A549 (cell line): Measurements from ENCODE around the gene ACAP1. TPM values are rescaled to one million over a fixed set of nuclear protein-coding genes. Genes with fewer than 3 reads are reported as not detected.
"Not testable (repeated sequence)": the region's sequence is repeated elsewhere in the genome, so short reads cannot be mapped to it uniquely, and the experiment has no call there.

Experiments
- ATAC-seq, 2 experiments: fragments of 200-7000 bp in 1 of 2; fragments of >200 bp in 1 of 2; cut with Nextera tagmentation in 1 of 2; cut with Tn5 transposase in 1 of 2; 3 replicates each; pipeline versions ENCODE4 v1.8.0 to v1.9.1; 2018 to 2020; ENCODE audit warnings: mild to moderate bottlenecking in 1 of 2, moderate library complexity in 1 of 2
- CTCF ChIA-PET: fragments of 300-600 bp; sonication (Branson Sonifier 250); formaldehyde crosslinking; extraction: SDS; loops from one replicate; lab custom pipeline; 2021; ENCODE audit warnings: antibody characterized with exemption, inconsistent platforms; lab: Yijun Ruan, JAX
- POLR2A ChIA-PET: fragments of 350-600 bp; formaldehyde crosslinking; extraction: SDS; loops from one replicate; lab custom pipeline; 2021; ENCODE audit warnings: antibody characterized with exemption, inconsistent platforms; lab: Yijun Ruan, JAX
- DNase-seq, 2 experiments: peaks; one replicate each; pipeline versions ENCODE4 v3.0.0 to v3.0.0-alpha.2; 2011 to 2016; ENCODE audit warnings: low read depth in 1 of 2, low spot score in 1 of 2
- FAIRE-seq: peaks from 2 replicates; lab custom pipeline; 2011; peaks lifted over from hg19 to GRCh38; lab: Jason Lieb, UNC
- H3K27ac ChIP-seq, 2 experiments: fragments of >200 bp; sonication (Bioruptor Twin); formaldehyde crosslinking; 3 replicates each; pipeline ENCODE4 v1.5.1; 2016 to 2017
- H3K4me1 ChIP-seq: fragments of >200 bp; sonication (Bioruptor Twin); formaldehyde crosslinking; 3 replicates; pipeline ENCODE4 v1.6.1; 2016
- H3K4me2 ChIP-seq: fragments of >200 bp; sonication (Bioruptor Twin); formaldehyde crosslinking; 3 replicates; pipeline ENCODE4 v1.6.1; 2016
- H3K4me3 ChIP-seq: fragments of >200 bp; sonication (Bioruptor Twin); formaldehyde crosslinking; 3 replicates; pipeline ENCODE4 v1.5.1; 2016
- H3K9me3 ChIP-seq: fragments of >200 bp; sonication (Bioruptor Twin); formaldehyde crosslinking; 3 replicates; pipeline ENCODE4 v1.6.1; 2016
- CBX2 ChIP-seq: fragments of 200-600 bp; sonication (generic); IDR thresholded peaks from 2 replicates; pipeline ENCODE4 v1.6.1; 2016; ENCODE audit warnings: low read depth, mild to moderate bottlenecking, borderline replicate concordance
- CEBPB ChIP-seq, 2 experiments: fragments of >200 bp in 1 of 2; sonication (Bioruptor Twin) in 1 of 2; formaldehyde crosslinking in 1 of 2; IDR thresholded peaks; 2 replicates each; pipeline ENCODE4 v1.6.1; 2012 to 2016
- CHD4 ChIP-seq: fragments of 200-600 bp; sonication (generic); IDR thresholded peaks from 2 replicates; pipeline ENCODE4 v1.6.1; 2016; ENCODE audit warnings: antibody characterized with exemption, mild to moderate bottlenecking, borderline replicate concordance
- EHF ChIP-seq: fragments of 250-450 bp; sonication (Bioruptor Pico); IDR thresholded peaks from 2 replicates; pipeline ENCODE4 v1.5.0; 2020; ENCODE audit warnings: mild to moderate bottlenecking
- ESRRA ChIP-seq: fragments of 150-350 bp; IDR thresholded peaks from 2 replicates; pipeline ENCODE4 v1.6.1; 2014; ENCODE audit warnings: mild to moderate bottlenecking, low read length, borderline replicate concordance
- KDM1A ChIP-seq: fragments of 200-600 bp; sonication (generic); IDR thresholded peaks from 2 replicates; pipeline ENCODE4 v1.6.1; 2016; ENCODE audit warnings: low read depth, mild to moderate bottlenecking
- KDM5A ChIP-seq: fragments of 200-600 bp; sonication (generic); IDR thresholded peaks from 2 replicates; pipeline ENCODE4 v1.6.1; 2016; ENCODE audit warnings: antibody characterized with exemption, mild to moderate bottlenecking
- MAFK ChIP-seq: fragments of 450-650 bp; IDR thresholded peaks from 2 replicates; pipeline ENCODE4 v1.6.1; 2014; ENCODE audit not compliant: partially characterized antibody
- MAZ ChIP-seq: fragments of 150-350 bp; IDR thresholded peaks from 2 replicates; pipeline ENCODE4 v1.6.1; 2014; ENCODE audit warnings: antibody characterized with exemption, low read depth, low read length, borderline replicate concordance
- RFX5 ChIP-seq: fragments of 450-650 bp; IDR thresholded peaks from 2 replicates; pipeline ENCODE4 v1.7.1; 2014; ENCODE audit warnings: antibody characterized with exemption, mild to moderate bottlenecking, moderate library complexity
- WGBS: methylation state at CpG from one replicate; pipeline ENCODE4 v1.1.6; 2017; ENCODE audit errors: missing lambda C conversion rate; 5-methylcytosine and 5-hydroxymethylcytosine counted together
- polyA plus RNA-seq, 4 experiments: library from polyadenylated mRNA; depleted of rRNA in 3 of 4; stranded (reverse); fragments of >200 nt; fragmentation: RNase III in 1 of 4; extraction: RNeasy Plus Mini Kit Qiagen cat#74134 plus additional on column Dnase treatment in 1 of 4; gene quantifications; 2 replicates in 3 of 4; 3 replicates in 1 of 4; pipeline ENCODE4 v1.2.3, GENCODE V29; 2011 to 2017
- TF ChIP-seq, protein P1 (sequence below): fragments of 200-600 bp; sonication (generic); IDR thresholded peaks from 2 replicates; pipeline ENCODE4 v1.6.1; 2016; ENCODE audit warnings: antibody characterized with exemption, mild to moderate bottlenecking, moderate library complexity
- TF ChIP-seq, protein P2 (sequence below): IDR thresholded peaks from 2 replicates; pipeline ENCODE4 v1.6.1; 2012; ENCODE audit warnings: low read depth, borderline replicate concordance
- TF ChIP-seq, protein P3 (sequence below): IDR thresholded peaks from 2 replicates; pipeline ENCODE4 v1.6.1; 2012

ACAP1 gene
- polyA plus RNA-seq, 2 of the 4 experiments (the other 2 are of a cell fraction) = 0.41 to 1.3 TPM

DNA sequence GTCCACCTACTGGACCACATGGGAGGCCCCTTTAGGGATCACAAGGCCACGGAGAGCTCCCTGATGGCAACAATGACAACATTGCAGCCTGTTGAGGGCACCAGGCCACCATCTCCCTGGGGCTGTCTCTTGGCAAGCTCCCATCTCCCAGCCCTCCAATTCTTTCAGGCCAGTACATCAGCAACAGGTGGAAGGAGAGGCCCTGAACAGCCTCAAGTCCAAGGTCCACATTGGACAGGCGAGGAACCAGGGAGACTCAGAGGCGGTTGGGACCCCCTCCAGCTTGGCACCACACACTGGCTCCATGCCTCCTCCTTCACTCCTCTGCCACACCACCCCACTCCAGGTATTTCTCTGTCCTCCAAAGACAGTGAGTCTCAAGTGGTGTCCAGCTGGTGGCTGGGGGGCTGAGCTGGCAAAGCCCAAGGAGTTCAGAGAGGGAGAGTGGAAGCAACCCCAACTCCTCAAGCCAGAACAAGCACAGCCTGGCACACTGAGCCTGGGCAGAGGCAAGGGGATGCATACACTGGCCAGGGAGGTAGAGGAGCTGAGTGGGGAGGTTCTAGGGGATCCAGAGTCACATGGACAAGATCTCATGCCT is 1.3 kb upstream of the ACAP1 start:
- WGBS = 75% methylated on average over 3 of the region's 3 CpGs
- no peak overlapping the region for H3K4me2 ChIP-seq
- TF ChIP-seq MAZ (no peak), CBX2 (no peak), KDM5A (no peak), CHD4 (no peak), CEBPB (IDR thresholded peaks at IDR 0.05) (no peak), EHF (CRISPR knock-in tag) (no peak), RFX5 (no peak), KDM1A (no peak), MAFK (no peak), ESRRA (no peak)
- TF ChIP-seq, protein P1, sequence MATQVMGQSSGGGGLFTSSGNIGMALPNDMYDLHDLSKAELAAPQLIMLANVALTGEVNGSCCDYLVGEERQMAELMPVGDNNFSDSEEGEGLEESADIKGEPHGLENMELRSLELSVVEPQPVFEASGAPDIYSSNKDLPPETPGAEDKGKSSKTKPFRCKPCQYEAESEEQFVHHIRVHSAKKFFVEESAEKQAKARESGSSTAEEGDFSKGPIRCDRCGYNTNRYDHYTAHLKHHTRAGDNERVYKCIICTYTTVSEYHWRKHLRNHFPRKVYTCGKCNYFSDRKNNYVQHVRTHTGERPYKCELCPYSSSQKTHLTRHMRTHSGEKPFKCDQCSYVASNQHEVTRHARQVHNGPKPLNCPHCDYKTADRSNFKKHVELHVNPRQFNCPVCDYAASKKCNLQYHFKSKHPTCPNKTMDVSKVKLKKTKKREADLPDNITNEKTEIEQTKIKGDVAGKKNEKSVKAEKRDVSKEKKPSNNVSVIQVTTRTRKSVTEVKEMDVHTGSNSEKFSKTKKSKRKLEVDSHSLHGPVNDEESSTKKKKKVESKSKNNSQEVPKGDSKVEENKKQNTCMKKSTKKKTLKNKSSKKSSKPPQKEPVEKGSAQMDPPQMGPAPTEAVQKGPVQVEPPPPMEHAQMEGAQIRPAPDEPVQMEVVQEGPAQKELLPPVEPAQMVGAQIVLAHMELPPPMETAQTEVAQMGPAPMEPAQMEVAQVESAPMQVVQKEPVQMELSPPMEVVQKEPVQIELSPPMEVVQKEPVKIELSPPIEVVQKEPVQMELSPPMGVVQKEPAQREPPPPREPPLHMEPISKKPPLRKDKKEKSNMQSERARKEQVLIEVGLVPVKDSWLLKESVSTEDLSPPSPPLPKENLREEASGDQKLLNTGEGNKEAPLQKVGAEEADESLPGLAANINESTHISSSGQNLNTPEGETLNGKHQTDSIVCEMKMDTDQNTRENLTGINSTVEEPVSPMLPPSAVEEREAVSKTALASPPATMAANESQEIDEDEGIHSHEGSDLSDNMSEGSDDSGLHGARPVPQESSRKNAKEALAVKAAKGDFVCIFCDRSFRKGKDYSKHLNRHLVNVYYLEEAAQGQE = no peak
- TF ChIP-seq, protein P2, sequence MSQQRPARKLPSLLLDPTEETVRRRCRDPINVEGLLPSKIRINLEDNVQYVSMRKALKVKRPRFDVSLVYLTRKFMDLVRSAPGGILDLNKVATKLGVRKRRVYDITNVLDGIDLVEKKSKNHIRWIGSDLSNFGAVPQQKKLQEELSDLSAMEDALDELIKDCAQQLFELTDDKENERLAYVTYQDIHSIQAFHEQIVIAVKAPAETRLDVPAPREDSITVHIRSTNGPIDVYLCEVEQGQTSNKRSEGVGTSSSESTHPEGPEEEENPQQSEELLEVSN = no peak
- TF ChIP-seq, protein P3, sequence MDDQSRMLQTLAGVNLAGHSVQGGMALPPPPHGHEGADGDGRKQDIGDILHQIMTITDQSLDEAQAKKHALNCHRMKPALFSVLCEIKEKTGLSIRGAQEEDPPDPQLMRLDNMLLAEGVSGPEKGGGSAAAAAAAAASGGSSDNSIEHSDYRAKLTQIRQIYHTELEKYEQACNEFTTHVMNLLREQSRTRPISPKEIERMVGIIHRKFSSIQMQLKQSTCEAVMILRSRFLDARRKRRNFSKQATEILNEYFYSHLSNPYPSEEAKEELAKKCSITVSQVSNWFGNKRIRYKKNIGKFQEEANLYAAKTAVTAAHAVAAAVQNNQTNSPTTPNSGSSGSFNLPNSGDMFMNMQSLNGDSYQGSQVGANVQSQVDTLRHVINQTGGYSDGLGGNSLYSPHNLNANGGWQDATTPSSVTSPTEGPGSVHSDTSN = no peak
- CTCF ChIA-PET = interaction anchor here (0.9 to 23.9 kb wide), 10 partner anchors 4 to 290 kb away, joined by 3 to 433 read pairs (median 6); partner anchors contain the start of genes ACAP1, KCTD11, NEURL4 and SLC2A4
- POLR2A ChIA-PET = no interaction called here
- no peaks in the 10 kb centered on the region for H3K9me3 ChIP-seq
- no peak for ATAC-seq
- H3K4me3 ChIP-seq = no peak overlapping the region
- FAIRE-seq = no peak
- no peak overlapping the region for H3K27ac ChIP-seq
- no peak for DNase-seq
- H3K4me1 ChIP-seq = peaks cover 6% of the 10 kb centered on the region; the same call in 1 of the 3 replicates

DNA sequence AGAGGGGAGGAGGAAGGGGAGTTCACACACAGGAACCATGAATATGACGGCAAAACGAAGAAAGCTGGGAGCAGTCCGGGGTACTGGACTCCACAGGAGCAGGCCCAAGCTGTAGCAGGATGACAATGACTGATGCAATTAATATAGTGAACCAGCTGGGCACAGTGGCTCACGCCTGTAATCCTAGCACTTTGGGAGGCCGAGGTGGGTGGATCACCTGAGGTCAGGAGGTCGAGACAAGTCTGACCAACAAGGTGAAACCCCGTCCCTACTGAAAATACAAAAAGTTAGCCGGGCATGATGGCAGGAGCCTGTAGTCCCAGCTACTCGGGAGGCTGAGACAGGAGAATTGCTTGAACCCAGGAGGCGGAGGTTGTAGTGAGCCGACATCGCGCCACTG is 564 bp upstream of the ACAP1 start:
- H3K27ac ChIP-seq, ATAC-seq, POLR2A ChIA-PET, H3K4me3 ChIP-seq, H3K9me3 ChIP-seq, H3K4me1 ChIP-seq, FAIRE-seq, H3K4me2 ChIP-seq, DNase-seq: not testable (repeated sequence)
- CTCF ChIA-PET = interaction anchor here (0.9 to 23.9 kb wide), 9 partner anchors 5 to 290 kb away, joined by 3 to 433 read pairs (median 8); partner anchors contain the start of genes ACAP1, DVL2, KCTD11 and NEURL4
- 82% methylated on average over 13 of the region's 13 CpGs for WGBS

DNA sequence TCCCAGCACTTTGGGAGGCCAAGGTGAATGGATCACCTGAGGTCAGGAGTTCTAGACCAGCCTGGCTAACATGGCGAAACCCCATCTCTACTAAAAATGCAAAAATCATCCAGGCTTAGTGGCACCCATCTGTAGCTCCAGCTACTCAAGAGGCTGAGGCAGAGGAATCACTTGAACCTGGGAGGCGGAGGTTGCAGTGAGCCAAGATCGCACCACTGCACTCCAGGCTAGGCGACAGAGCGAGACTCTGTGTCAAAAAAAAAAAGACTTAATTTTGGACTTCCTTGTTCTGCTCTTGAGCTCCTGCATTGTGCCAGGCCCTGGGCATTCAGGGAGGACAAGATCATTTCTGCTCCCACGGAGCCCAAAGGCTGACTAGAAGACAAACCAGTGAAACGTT is 1.3 kb downstream of the ACAP1 start:
- 71% methylated on average over 7 of the region's 7 CpGs for WGBS
- ChIA-PET POLR2A (interaction anchor here (1.0 kb wide), 1 partner anchor 14 kb away, joined by 3 read pairs; no protein-coding TSS in a partner anchor), CTCF (interaction anchor here (1.4 to 23.9 kb wide), 8 partner anchors 5 to 292 kb away, joined by 3 to 433 read pairs (median 16); partner anchors contain the start of genes ACAP1, KCTD11, NEURL4 and TMEM95)
- FAIRE-seq, DNase-seq, H3K9me3 ChIP-seq, H3K4me1 ChIP-seq, ATAC-seq, H3K4me2 ChIP-seq, H3K27ac ChIP-seq, H3K4me3 ChIP-seq: not testable (repeated sequence)
